Stimulated activated CD8-positive, alpha-beta memory T cell treated with anti-CD3 and anti-CD28 coated beads, Interleukin-12 subunit alpha, Interleukin-12 subunit beta, amount 100 ng/mL, for 1 hour (primary cell): ENCODE results near the gene SERPINE2.
"Not testable (repeated sequence)": the region's sequence is repeated elsewhere in the genome, so short reads cannot be mapped to it uniquely, and the experiment has no call there.

ENCODE experiments used
- DNase-seq: peaks from one replicate; pipeline ENCODE4 v3.0.0-alpha.2; 2020; ENCODE audit warnings: low read depth

SERPINE2 gene

GRCh38 chr2:224014336-224014735, 24.8 kb downstream of the SERPINE2 start:
- DNase-seq = no peak

GRCh38 chr2:224011837-224012236, 27.2 kb downstream of the SERPINE2 start:
- DNase-seq = no peak

GRCh38 chr2:224009605-224010315, 29.3 kb downstream of the SERPINE2 start:
- DNase-seq = no peak

- DNase-seq = no peak
These were observed 30.3 kb downstream of the SERPINE2 start for GRCh38 chr2:224008702-224009261.

- DNase-seq = no peak
These were observed 34.9 kb downstream of the SERPINE2 start for GRCh38 chr2:224004105-224004695.

- DNase-seq = not testable (repeated sequence)
These were observed 38.4 kb downstream of the SERPINE2 start for GRCh38 chr2:224000662-224001061.

- DNase-seq = no peak
These were observed 39.2 kb downstream of the SERPINE2 start for GRCh38 chr2:223999862-224000261.

- DNase-seq = no peak
These were observed 40.1 kb downstream of the SERPINE2 start for GRCh38 chr2:223998948-223999347.

GRCh38 chr2:223997938-223998337, 41.1 kb downstream of the SERPINE2 start:
- no peak for DNase-seq

- DNase-seq = no peak
These were observed 42.7 kb downstream of the SERPINE2 start for GRCh38 chr2:223996391-223996790.

- no peak for DNase-seq
These were observed 43.5 kb downstream of the SERPINE2 start for GRCh38 chr2:223995569-223995968.

GRCh38 chr2:223994562-223995162, 44.4 kb downstream of the SERPINE2 start:
- no peak for DNase-seq

GRCh38 chr2:223993634-223994232, 45.4 kb downstream of the SERPINE2 start:
- peak; percentile 45 for DNase-seq

GRCh38 chr2:223991611-223992010, 47.5 kb downstream of the SERPINE2 start:
- DNase-seq = no peak

GRCh38 chr2:223989856-223990232, 49.2 kb downstream of the SERPINE2 start:
- no peak for DNase-seq

- no peak for DNase-seq
These were observed 49.8 kb downstream of the SERPINE2 start for GRCh38 chr2:223989206-223989855.

- no peak for DNase-seq
These were observed 57.8 kb downstream of the SERPINE2 start for GRCh38 chr2:223981241-223981640.

- no peak for DNase-seq
These were observed 58.3 kb downstream of the SERPINE2 start for GRCh38 chr2:223980803-223981202.

- no peak for DNase-seq
These were observed 58.7 kb downstream of the SERPINE2 start for GRCh38 chr2:223980397-223980735.

GRCh38 chr2:223979730-223980396, 59.2 kb downstream of the SERPINE2 start:
- no peak for DNase-seq

GRCh38 chr2:223978451-223978850, 60.6 kb downstream of the SERPINE2 start:
- DNase-seq = no peak
